ENCODE data around the gene DLG2. TPM values are rescaled to one million over a fixed set of nuclear protein-coding genes. Genes with fewer than 3 reads are reported as not detected.

The DLG2 gene
- total RNA-seq, 4 donors from 2014 or later, result 2.9 to 30.2 (median 22.6) TPM

DNA sequence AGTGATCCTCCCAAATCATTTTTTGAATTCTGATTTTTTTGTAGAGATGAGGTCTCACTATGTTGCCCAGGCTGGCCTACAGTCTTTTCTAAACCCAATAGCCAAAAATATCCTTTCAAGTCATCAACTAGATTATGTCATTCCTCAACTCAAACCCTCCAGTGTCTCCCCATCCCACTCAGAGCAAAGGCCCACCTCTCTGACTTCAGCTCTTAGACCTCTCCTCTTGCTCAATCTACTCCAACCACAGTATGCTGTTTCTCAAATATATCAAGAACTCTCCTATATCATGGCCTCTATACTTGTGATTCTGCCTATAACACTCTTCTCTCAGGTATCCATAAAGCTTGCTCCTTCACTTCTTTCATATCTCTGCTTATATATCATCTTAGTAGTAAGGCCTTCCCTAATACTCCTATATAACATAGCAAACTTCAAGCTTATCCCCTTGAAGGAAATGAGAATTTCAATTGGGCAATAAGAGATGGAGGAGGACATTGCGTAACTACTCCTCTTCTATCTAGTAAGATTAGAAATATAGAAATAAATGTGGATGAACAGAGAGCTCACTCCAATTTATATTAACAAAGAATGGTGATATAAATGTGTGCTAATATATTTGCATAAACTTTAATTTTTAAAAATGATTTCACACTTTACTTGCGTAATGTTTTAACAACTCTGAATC lies 24.5 kb downstream of the DLG2 start:
- no peaks in the 10 kb centered on the region for H3K36me3 ChIP-seq
- H3K27me3 ChIP-seq, result no peaks in the 10 kb centered on the region
- no peak for DNase-seq
- no peak overlapping the region for H3K4me3 ChIP-seq
- no peaks in the 10 kb centered on the region for H3K9me3 ChIP-seq
- intact Hi-C loops (cut with DNase I; ENCODE audit: low total_unique reads), result no loop called here
- no peaks in the 10 kb centered on the region for H3K4me1 ChIP-seq
- H3K27ac ChIP-seq, result no peak overlapping the region
- TF ChIP-seq, protein P1, sequence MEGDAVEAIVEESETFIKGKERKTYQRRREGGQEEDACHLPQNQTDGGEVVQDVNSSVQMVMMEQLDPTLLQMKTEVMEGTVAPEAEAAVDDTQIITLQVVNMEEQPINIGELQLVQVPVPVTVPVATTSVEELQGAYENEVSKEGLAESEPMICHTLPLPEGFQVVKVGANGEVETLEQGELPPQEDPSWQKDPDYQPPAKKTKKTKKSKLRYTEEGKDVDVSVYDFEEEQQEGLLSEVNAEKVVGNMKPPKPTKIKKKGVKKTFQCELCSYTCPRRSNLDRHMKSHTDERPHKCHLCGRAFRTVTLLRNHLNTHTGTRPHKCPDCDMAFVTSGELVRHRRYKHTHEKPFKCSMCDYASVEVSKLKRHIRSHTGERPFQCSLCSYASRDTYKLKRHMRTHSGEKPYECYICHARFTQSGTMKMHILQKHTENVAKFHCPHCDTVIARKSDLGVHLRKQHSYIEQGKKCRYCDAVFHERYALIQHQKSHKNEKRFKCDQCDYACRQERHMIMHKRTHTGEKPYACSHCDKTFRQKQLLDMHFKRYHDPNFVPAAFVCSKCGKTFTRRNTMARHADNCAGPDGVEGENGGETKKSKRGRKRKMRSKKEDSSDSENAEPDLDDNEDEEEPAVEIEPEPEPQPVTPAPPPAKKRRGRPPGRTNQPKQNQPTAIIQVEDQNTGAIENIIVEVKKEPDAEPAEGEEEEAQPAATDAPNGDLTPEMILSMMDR (IDR thresholded peaks at IDR 0.05), result no peak
- no peak for TF ChIP-seq POLR2A (IDR thresholded peaks at IDR 0.05)

DNA sequence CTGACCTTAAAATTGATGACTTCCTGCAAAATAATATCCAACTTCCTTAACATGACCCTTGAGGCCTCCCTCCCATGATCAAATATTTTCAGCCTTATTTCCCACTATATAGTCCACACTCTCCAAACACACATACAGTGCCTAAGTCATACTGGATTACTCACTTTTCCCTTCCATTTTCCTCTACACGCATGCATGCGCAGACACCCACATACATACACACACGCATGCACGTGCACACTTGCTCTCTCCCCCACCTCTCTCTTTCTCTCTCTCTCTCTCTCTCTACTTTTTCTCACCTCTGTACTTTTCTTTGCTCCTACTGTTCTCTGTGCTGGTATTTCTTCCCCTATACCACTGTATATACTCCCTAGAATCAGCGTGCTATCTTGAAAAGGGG lies 28.1 kb downstream of the DLG2 start:
- Histone ChIP-seq H3K36me3 (no peaks in the 10 kb centered on the region), H3K27me3 (no peaks in the 10 kb centered on the region)
- intact Hi-C loops (cut with DNase I; ENCODE audit: low total_unique reads), result no loop called here

DNA sequence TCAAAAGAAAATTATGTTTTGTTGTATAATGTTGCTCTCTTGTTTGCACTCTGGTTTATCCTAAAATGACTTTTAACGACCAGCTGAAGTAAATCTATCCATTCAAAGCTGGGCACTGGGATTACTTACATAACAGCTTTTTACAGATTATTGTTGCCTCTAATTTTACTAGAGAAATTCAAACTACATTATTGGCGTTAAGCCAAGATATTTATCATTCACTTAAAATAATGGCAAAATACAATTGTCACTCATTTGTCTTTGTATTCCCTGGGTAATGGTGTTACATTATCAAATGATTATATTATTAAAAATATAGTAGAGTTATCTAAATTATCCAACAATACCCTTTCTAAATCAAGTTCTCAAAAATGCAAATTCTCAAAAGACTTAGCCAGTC lies 30.3 kb downstream of the DLG2 start:
- H3K36me3 ChIP-seq, result no peaks in the 10 kb centered on the region
- no peak overlapping the region for H3K4me3 ChIP-seq
- no peaks in the 10 kb centered on the region for H3K27me3 ChIP-seq
- intact Hi-C loops (cut with DNase I; ENCODE audit: low total_unique reads), result no loop called here
- no peak overlapping the region for H3K27ac ChIP-seq
- TF ChIP-seq POLR2A (IDR thresholded peaks at IDR 0.05), result no peak
- TF ChIP-seq, protein P1 (IDR thresholded peaks at IDR 0.05), result no peak
- no peak for DNase-seq
- H3K4me1 ChIP-seq, result no peaks in the 10 kb centered on the region
- H3K9me3 ChIP-seq, result no peaks in the 10 kb centered on the region

More for the DNA sequence above, 28.1 kb downstream of the DLG2 start:
- TF ChIP-seq POLR2A (IDR thresholded peaks at IDR 0.05), result no peak
- TF ChIP-seq, protein P1 (IDR thresholded peaks at IDR 0.05), result no peak
- Histone ChIP-seq H3K27ac (no peak overlapping the region), H3K9me3 (no peaks in the 10 kb centered on the region), H3K4me1 (no peaks in the 10 kb centered on the region), H3K4me3 (no peak overlapping the region)
- DNase-seq, result no peak

DNA sequence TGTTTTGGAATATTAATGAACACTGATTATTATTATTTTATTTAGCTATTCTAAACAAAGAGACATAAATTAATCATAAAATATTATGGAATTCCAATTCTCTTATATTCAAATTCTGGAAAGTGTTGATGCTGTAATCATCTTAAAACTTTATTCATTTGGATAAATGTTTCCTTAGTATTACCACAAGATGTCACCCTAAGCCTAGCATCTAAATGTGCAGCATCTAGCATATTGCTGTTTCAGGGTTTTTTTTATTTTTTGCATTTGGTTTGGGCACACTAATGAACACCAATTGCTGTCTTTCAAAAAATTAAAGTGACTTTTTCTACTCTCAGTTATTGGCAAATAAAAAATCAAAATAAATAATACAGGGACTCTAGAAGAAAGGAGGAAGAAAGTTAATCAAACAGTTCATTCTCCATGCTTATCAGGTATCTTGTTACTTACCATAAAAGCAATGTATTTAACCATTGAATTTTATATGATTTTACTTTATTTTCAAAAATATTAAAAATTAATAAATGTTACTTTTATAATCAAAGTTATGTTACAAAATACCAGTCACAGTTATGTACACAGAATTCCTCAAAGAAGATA lies 31.8 kb downstream of the DLG2 start:
- intact Hi-C loops (cut with DNase I; ENCODE audit: low total_unique reads), result no loop called here
- no peaks in the 10 kb centered on the region for H3K9me3 ChIP-seq
- H3K27ac ChIP-seq, result no peak overlapping the region
- H3K27me3 ChIP-seq, result no peaks in the 10 kb centered on the region
- no peak for DNase-seq
- no peak for TF ChIP-seq POLR2A (IDR thresholded peaks at IDR 0.05)
- TF ChIP-seq, protein P1 (IDR thresholded peaks at IDR 0.05), result peak; percentile 50 to 68 (median 66)
- no peaks in the 10 kb centered on the region for H3K4me1 ChIP-seq
- no peaks in the 10 kb centered on the region for H3K36me3 ChIP-seq
- H3K4me3 ChIP-seq, result no peak overlapping the region

DNA sequence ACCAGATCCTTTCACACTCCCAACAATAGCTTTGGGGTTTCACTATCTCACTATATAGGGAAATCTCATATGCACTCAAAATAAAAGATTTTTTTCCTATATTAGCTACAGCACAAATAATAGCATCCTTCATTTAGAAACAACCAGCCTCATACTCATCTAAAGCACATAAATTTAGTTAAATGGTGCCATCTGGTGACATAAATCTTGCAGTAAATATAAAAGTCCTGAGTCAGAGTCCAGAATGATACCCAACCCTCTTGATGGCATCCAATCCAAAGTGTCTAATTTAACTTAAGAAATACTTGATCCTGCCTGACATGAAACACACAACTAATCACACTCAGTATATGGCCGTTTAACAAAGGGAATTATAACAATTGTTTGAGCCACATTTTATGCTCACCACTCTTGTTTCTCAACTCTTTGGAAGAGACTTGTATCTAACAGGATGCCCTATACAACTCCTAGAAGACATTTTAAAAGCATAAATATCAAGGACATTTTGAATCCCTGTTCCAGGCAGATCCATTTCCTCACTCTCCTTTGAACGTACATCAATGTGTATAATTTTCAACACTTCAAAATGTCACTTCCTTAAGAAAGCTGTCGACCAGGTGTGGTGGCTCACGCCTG lies 36.2 kb downstream of the DLG2 start:
- no peaks in the 10 kb centered on the region for H3K9me3 ChIP-seq
- H3K4me1 ChIP-seq, result no peaks in the 10 kb centered on the region
- H3K36me3 ChIP-seq, result no peaks in the 10 kb centered on the region
- no peaks in the 10 kb centered on the region for H3K27me3 ChIP-seq
- DNase-seq, result no peak
- intact Hi-C loops (cut with DNase I; ENCODE audit: low total_unique reads), result no loop called here
- H3K4me3 ChIP-seq, result no peak overlapping the region
- TF ChIP-seq, protein P1 (IDR thresholded peaks at IDR 0.05), result no peak
- no peak for TF ChIP-seq POLR2A (IDR thresholded peaks at IDR 0.05)
- H3K27ac ChIP-seq, result no peak overlapping the region

Measured in uterus (tissue), 4 donors.